Peyer's patch (tissue), 4 donors: ENCODE measurements around the gene RAI14. TPM values are rescaled to one million over a fixed set of nuclear protein-coding genes. Genes with fewer than 3 reads are reported as not detected.
A peak's percentile ranks its signal among the peaks of the same experiment; 100 is the strongest.

ENCODE experiments used
- DNase-seq, 3 donors: peaks; one replicate each; pipeline ENCODE4 v3.0.0-alpha.2; 2017 to 2019
- H3K27ac ChIP-seq, 4 donors: fragments of 200-600 bp; sonication (generic); one replicate each; pipeline ENCODE4 v1.5.1; 2016 to 2019
- H3K27me3 ChIP-seq, 2 donors: fragments of 200-600 bp; sonication (generic); one replicate each; pipeline ENCODE4 v1.5.1; 2019
- H3K36me3 ChIP-seq, 3 donors: fragments of 200-600 bp; sonication (generic); one replicate each; pipeline ENCODE4 v1.5.1; 2016 to 2019
- H3K4me1 ChIP-seq, 4 donors: fragments of 200-600 bp; sonication (generic); one replicate each; pipeline ENCODE4 v1.5.1; 2016 to 2019
- H3K4me3 ChIP-seq, 4 donors: fragments of 200-600 bp; sonication (generic); 1 replicate in 3 of 4; 2 replicates in 1 of 4; pipeline ENCODE4 v1.5.1; 2016 to 2019; ENCODE audit warnings: mild to moderate bottlenecking in 1 of 4
- H3K9me3 ChIP-seq, 4 donors: fragments of 200-600 bp; sonication (generic); one replicate each; pipeline ENCODE4 v1.5.1; 2016 to 2019; ENCODE audit warnings: mild to moderate bottlenecking in 1 of 4
- POLR2A ChIP-seq, 2 donors: fragments of 450-650 bp; IDR thresholded peaks; one replicate each; pipeline ENCODE4 v1.5.1; 2017; ENCODE audit warnings: antibody characterized with exemption in 2 of 2, mild to moderate bottlenecking in 2 of 2, moderate library complexity in 2 of 2
- total RNA-seq, 4 donors: library from RNA; depleted of rRNA; stranded (reverse); fragments of >200 nt; gene quantifications; one replicate each; pipeline ENCODE4 v1.1.0, GENCODE V29; 2016
- TF ChIP-seq, protein P1 (sequence below), 6 experiments: fragments of 450-650 bp in 4 of 6; fragments of 200-600 bp in 2 of 6; sonication (generic) in 1 of 6; IDR thresholded peaks; one replicate each; pipeline ENCODE4 v1.5.1; 2017 to 2019; ENCODE audit warnings: antibody characterized with exemption in 6 of 6, mild to moderate bottlenecking in 3 of 6, moderate library complexity in 1 of 6

Gene RAI14
- total RNA-seq, 4 donors from 2014 or later, result 5.0 to 182 (median 6.4) TPM

DNA sequence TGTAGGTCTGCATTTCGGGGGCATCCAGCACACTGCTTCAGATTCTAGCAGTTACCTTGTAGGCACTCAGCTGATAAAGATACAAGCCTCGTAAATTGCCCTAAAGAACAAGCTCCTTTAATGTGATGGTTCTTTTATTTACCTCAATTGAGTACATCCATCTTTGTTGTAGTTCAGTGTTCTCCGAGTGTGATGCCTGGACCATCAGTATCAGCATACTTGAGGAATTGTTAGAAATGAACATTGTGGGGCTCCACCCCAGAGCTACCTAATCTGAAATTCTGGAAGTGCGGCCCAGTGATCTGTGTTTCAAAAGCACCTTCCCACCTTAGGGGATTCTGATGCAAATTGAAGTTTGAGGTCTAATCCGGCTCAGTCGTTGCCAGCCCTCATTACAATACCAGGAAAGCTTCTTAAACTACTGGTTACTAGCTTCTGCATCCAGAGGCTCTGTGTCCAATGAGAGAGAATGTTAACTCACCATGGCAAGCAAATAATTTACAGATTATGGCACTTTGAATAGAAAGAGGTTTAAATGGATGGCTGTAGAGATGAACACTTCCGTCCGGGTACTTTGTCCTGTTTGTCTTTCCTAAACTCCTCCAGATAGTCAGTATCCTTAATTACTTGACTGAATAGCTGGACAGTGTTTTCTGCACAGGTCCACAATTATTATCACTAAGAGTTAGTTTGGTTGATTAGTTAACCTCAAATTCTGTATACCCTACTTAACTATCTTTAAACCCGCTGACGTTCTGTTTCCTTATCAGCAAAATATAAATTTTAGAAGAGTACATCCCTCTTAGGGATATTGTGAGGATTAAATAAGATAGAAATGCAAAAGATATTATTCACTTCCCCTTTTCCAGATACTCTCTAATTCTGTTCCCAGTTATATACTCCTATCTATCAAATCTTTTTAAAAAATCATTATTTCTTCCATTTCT lies 47.9 kb downstream of the RAI14 start:
- H3K27ac ChIP-seq, result no peak overlapping the region
- no peaks in the 10 kb centered on the region for H3K4me1 ChIP-seq
- H3K4me3 ChIP-seq, result no peak overlapping the region
- no peak for TF ChIP-seq POLR2A (IDR thresholded peaks at IDR 0.05)
- TF ChIP-seq, protein P1, sequence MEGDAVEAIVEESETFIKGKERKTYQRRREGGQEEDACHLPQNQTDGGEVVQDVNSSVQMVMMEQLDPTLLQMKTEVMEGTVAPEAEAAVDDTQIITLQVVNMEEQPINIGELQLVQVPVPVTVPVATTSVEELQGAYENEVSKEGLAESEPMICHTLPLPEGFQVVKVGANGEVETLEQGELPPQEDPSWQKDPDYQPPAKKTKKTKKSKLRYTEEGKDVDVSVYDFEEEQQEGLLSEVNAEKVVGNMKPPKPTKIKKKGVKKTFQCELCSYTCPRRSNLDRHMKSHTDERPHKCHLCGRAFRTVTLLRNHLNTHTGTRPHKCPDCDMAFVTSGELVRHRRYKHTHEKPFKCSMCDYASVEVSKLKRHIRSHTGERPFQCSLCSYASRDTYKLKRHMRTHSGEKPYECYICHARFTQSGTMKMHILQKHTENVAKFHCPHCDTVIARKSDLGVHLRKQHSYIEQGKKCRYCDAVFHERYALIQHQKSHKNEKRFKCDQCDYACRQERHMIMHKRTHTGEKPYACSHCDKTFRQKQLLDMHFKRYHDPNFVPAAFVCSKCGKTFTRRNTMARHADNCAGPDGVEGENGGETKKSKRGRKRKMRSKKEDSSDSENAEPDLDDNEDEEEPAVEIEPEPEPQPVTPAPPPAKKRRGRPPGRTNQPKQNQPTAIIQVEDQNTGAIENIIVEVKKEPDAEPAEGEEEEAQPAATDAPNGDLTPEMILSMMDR (IDR thresholded peaks at IDR 0.05), result no peak
- H3K27me3 ChIP-seq, result no peaks in the 10 kb centered on the region
- no peaks in the 10 kb centered on the region for H3K9me3 ChIP-seq
- H3K36me3 ChIP-seq, result no peaks in the 10 kb centered on the region
- DNase-seq, result no peak

DNA sequence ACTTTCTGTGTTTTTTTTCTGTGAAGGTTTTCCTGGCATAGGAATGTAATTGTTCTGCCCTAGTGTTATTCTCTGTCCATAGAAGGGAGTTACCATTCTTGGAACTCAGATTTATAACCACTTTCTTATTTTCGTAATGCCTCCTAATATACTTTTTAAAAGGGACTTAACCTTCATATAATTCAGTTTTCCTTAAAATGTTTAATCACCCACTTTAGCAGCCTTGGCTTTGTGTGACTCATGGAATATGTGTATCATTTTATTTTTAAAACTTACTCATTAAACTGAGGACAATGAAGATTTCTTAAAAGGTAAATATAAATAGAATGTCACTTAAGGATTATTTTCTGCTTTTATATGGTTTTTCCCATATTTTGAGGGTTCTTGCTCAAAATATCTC lies 50.0 kb downstream of the RAI14 start:
- H3K9me3 ChIP-seq, result no peaks in the 10 kb centered on the region
- no peaks in the 10 kb centered on the region for H3K27me3 ChIP-seq
- DNase-seq, result no peak
- no peak for TF ChIP-seq POLR2A (IDR thresholded peaks at IDR 0.05)
- TF ChIP-seq, protein P1 (IDR thresholded peaks at IDR 0.05), result no peak
- H3K4me3 ChIP-seq, result no peak overlapping the region
- H3K4me1 ChIP-seq, result no peaks in the 10 kb centered on the region
- H3K27ac ChIP-seq, result no peak overlapping the region
- H3K36me3 ChIP-seq, result no peaks in the 10 kb centered on the region

DNA sequence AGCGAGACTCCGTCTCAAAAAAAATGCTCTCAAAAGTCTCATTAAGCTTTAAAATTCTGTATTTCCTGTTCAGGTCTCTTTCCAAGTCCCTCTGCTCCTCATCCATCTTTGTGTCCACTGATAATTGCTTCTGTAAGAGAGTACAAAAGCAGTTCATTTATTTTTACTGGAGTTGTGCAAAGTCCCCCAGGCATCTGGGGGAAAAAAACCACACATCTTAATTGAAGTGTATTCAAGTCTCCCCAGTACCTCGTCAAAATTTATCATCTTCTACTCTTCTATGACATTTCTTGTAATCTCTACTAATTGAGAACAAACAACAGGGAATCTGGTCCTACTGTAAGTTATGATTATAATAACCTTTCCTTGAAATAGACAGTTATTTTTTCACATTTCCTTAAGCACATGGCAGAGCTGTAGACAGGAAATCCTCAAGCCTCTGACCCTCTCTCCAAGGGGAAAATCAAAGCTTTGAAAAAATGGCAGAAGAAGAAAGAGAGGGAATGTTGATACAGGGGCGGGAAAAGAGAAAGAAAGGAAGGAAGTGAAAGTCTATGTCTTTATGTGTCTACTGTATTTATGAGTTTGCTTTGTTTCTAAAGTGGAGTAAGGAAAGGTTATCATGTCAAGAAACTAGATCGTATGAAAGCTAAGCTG lies 51.5 kb downstream of the RAI14 start:
- H3K27me3 ChIP-seq, result no peaks in the 10 kb centered on the region
- no peaks in the 10 kb centered on the region for H3K4me1 ChIP-seq
- H3K36me3 ChIP-seq, result no peaks in the 10 kb centered on the region
- no peak overlapping the region for H3K4me3 ChIP-seq
- no peak for DNase-seq
- H3K27ac ChIP-seq, result no peak overlapping the region
- H3K9me3 ChIP-seq, result no peaks in the 10 kb centered on the region
- no peak for TF ChIP-seq POLR2A (IDR thresholded peaks at IDR 0.05)
- TF ChIP-seq, protein P1 (IDR thresholded peaks at IDR 0.05), result no peak

DNA sequence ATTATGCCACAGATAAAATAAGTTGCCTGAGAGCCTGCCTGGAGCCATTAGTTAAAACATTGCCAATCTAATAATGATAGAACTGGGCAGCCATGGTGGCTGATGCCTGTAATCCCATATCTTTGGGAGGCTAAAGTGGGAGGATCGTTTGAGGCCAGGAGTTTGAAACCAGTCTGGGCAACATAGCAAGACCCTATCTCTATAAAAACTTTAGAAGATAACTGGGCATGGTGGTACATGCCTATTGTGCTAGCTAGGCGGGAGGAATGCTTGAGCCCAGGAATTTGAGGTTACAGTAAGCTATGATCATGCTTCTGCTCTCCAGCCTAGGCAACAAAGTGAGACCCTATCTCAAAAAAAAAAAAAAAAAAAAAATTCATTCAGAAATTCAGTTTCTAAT lies 52.6 kb downstream of the RAI14 start:
- H3K9me3 ChIP-seq, result no peaks in the 10 kb centered on the region
- no peaks in the 10 kb centered on the region for H3K4me1 ChIP-seq
- H3K36me3 ChIP-seq, result no peaks in the 10 kb centered on the region
- TF ChIP-seq POLR2A (IDR thresholded peaks at IDR 0.05), result no peak
- TF ChIP-seq, protein P1 (IDR thresholded peaks at IDR 0.05), result no peak
- DNase-seq, result no peak
- H3K4me3 ChIP-seq, result no peak overlapping the region
- no peaks in the 10 kb centered on the region for H3K27me3 ChIP-seq
- H3K27ac ChIP-seq, result no peak overlapping the region

DNA sequence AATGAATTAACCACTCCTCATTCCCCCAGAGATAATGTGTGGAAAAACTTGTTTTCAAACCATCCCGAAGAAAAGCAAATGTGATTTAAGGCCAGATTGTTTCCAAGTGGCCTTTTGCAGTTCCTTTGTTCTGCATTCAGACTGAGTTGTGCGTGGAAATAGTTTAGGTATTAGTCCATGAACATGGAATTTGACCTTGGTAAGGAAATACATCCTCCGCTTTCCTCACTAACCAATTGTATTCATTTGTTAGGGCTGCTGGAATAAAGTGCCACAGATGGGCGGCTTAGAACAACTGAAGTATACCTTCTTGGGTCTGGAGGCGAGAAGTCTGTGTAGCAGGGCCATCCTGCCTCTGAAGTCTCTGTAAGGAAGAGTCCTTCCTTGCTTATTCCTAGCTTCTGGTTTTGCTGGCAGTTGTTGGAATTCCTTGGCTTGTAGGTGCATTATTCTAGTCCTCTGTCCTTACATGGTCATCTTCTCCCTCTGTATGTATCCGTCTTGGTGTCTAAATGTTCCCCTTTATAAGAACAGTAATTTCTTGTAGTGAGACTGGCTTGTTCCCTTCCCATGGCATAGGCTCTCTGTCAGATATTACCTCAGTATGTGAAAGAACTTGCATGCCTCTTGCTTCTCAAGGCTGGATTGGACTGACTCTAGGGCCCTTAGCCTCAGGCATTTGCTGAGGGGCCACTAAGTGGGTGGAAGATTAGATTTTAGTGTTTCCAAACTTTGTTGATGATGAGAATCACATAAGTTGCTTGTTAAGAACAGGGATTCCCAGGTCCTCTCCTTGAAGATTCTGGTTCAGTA lies 53.9 kb downstream of the RAI14 start:
- Histone ChIP-seq H3K27me3 (no peaks in the 10 kb centered on the region), H3K4me1 (no peaks in the 10 kb centered on the region), H3K27ac (peak overlapping the region in 1 of 4 donors; percentile 19), H3K4me3 (no peak overlapping the region), H3K36me3 (no peaks in the 10 kb centered on the region), H3K9me3 (no peaks in the 10 kb centered on the region)
- no peak for DNase-seq
- TF ChIP-seq, protein P1 (IDR thresholded peaks at IDR 0.05), result no peak
- no peak for TF ChIP-seq POLR2A (IDR thresholded peaks at IDR 0.05)
